ENCODE results near the gene BLVRB. TPM values are rescaled to one million over a fixed set of nuclear protein-coding genes. Genes with fewer than 3 reads are reported as not detected.
"Not testable (repeated sequence)": the region's sequence is repeated elsewhere in the genome, so short reads cannot be mapped to it uniquely, and the experiment has no call there.

Gene BLVRB
- total RNA-seq, 1 donor from 2014 or later, result 132 TPM

DNA sequence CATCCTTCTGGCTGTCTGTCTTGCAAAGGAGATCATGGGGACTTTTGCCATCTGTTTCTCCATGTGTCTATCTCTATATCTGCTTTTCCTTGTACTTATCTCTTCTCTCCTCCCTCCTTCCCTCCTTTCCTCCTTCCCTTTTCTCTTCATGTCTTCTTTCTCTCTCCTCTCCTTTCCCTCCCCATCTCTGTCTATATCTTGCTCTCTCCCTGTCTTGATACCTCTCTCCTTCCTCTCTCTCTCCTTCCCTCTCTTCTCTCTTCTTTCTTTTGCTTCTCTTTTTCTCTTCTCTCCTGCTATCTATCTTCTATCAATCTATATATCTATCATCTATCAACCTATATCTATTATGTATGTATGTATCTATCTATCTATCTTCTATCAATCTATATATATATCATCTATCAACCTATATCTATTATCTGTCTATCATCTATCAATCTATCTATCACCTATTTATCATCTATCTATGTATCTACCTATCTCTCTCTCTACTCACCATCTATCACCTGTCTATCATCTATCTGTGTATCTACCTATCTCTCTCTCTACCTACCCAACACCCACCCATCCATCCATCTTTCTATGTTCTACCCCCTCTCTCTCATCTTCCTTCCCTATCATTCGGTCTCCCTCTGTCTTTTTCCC lies 28.8 kb upstream of the BLVRB start:
- no peak for ATAC-seq
- TF ChIP-seq, protein P1, sequence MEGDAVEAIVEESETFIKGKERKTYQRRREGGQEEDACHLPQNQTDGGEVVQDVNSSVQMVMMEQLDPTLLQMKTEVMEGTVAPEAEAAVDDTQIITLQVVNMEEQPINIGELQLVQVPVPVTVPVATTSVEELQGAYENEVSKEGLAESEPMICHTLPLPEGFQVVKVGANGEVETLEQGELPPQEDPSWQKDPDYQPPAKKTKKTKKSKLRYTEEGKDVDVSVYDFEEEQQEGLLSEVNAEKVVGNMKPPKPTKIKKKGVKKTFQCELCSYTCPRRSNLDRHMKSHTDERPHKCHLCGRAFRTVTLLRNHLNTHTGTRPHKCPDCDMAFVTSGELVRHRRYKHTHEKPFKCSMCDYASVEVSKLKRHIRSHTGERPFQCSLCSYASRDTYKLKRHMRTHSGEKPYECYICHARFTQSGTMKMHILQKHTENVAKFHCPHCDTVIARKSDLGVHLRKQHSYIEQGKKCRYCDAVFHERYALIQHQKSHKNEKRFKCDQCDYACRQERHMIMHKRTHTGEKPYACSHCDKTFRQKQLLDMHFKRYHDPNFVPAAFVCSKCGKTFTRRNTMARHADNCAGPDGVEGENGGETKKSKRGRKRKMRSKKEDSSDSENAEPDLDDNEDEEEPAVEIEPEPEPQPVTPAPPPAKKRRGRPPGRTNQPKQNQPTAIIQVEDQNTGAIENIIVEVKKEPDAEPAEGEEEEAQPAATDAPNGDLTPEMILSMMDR (IDR thresholded peaks at IDR 0.05), result no peak
- DNase-seq, result no peak
- Histone ChIP-seq H3K27me3 (no peaks in the 10 kb centered on the region), H3K4me3 (no peak overlapping the region), H3K36me3 (no peaks in the 10 kb centered on the region), H3K4me1 (no peaks in the 10 kb centered on the region), H3K27ac (no peak overlapping the region), H3K9me3 (no peaks in the 10 kb centered on the region)
- intact Hi-C loops (cut with DNase I), result no loop called here

DNA sequence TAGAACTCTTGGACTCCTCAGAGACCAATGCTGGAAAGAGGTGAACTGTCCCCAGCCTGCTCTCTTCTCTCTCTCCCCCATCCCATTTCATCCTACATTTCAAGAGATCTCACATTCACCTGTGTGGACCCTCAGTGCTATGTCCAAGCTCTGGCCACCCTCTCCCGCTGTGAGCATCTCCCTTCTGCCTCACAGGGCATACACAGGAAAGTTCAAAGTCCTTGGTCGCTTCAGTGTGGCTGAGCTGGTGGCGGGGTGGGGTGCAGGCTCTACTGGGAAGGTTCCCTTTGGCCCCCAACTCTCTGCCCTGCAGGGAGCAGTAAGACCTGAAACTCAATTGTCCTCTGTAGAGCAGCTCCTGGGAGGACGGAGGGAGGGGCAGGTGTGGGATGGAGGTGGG lies 28.2 kb upstream of the BLVRB start:
- intact Hi-C loops (cut with DNase I), result no loop called here
- Histone ChIP-seq H3K4me3 (no peak overlapping the region), H3K36me3 (no peaks in the 10 kb centered on the region), H3K27me3 (no peaks in the 10 kb centered on the region), H3K4me1 (no peaks in the 10 kb centered on the region), H3K9me3 (no peaks in the 10 kb centered on the region), H3K27ac (no peak overlapping the region)
- TF ChIP-seq, protein P1 (IDR thresholded peaks at IDR 0.05), result no peak
- ATAC-seq, result no peak
- DNase-seq, result no peak

DNA sequence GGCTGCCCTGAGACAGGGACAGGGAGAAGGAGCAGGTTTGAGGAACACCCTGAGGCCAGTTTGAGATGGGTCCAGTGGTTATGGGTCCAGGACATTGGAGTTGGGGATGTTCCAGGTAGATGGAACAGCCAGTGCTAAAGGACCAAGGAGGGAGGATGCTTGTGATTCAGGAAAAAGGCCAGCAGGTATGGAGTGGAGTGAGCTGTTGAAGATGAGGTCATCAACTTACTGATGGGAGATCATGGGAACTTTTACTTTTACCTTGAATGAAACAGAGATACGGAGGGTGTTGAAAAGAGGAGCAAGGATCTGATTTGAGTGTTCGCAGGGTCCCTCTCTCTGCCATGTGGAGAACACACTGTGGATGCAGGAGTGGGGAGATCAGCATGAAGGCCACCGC lies 26.7 kb upstream of the BLVRB start:
- Histone ChIP-seq H3K36me3 (no peaks in the 10 kb centered on the region), H3K4me1 (no peaks in the 10 kb centered on the region), H3K4me3 (no peak overlapping the region), H3K9me3 (no peaks in the 10 kb centered on the region), H3K27ac (no peak overlapping the region), H3K27me3 (peaks cover 5% of the 10 kb centered on the region)
- TF ChIP-seq, protein P1 (IDR thresholded peaks at IDR 0.05), result no peak
- no peak for ATAC-seq
- DNase-seq, result no peak
- intact Hi-C loops (cut with DNase I), result no loop called here

DNA sequence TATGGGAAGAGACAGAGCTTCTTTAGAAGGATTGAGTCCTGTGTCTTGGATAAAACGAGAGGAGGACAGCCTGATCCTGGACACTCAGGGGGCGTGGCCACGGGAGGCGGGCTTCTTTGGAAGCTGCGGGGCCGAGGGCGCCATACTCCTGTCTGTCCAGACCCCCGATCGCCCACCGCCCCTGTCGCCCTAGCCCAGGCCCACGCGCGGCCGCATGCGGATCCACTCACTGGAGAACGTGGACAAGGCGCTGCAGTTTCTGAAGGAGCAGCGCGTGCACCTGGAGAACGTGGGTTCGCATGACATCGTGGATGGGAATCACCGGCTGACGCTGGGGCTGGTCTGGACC lies 24.3 kb upstream of the BLVRB start:
- ATAC-seq (no peak), DNase-seq (no peak)
- H3K9me3 ChIP-seq, result no peaks in the 10 kb centered on the region
- peaks cover 9% of the 10 kb centered on the region for H3K27me3 ChIP-seq
- H3K4me1 ChIP-seq, result no peaks in the 10 kb centered on the region
- intact Hi-C loops (cut with DNase I), result no loop called here
- H3K4me3 ChIP-seq, result no peak overlapping the region
- H3K36me3 ChIP-seq, result no peaks in the 10 kb centered on the region
- no peak overlapping the region for H3K27ac ChIP-seq
- TF ChIP-seq, protein P1 (IDR thresholded peaks at IDR 0.05), result no peak

DNA sequence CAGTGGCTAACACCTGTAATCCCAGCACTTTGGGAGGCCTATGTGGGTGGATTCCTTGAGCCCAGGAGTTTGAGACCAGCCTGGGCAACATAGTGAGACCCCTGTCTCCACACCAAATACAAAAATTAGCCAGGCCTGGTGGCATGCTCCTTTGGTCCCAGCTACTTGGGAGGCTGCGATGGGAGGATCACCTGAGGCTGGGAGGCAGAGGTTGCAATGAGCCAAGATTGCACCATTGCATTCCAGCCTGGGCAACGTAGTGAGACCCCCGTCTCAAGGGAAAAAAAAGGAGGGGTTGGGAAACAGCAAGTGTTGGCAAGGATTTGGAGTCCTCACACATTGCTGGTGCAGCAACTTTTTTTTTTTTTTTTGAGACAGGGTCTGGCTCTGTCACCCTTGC lies 20.5 kb upstream of the BLVRB start:
- Histone ChIP-seq H3K27ac (no peak overlapping the region), H3K36me3 (no peaks in the 10 kb centered on the region), H3K4me3 (no peak overlapping the region), H3K9me3 (no peaks in the 10 kb centered on the region), H3K4me1 (no peaks in the 10 kb centered on the region), H3K27me3 (peaks cover 9% of the 10 kb centered on the region)
- intact Hi-C loops (cut with DNase I), result no loop called here
- ATAC-seq (no peak), DNase-seq (no peak)
- TF ChIP-seq, protein P1 (IDR thresholded peaks at IDR 0.05), result no peak

DNA sequence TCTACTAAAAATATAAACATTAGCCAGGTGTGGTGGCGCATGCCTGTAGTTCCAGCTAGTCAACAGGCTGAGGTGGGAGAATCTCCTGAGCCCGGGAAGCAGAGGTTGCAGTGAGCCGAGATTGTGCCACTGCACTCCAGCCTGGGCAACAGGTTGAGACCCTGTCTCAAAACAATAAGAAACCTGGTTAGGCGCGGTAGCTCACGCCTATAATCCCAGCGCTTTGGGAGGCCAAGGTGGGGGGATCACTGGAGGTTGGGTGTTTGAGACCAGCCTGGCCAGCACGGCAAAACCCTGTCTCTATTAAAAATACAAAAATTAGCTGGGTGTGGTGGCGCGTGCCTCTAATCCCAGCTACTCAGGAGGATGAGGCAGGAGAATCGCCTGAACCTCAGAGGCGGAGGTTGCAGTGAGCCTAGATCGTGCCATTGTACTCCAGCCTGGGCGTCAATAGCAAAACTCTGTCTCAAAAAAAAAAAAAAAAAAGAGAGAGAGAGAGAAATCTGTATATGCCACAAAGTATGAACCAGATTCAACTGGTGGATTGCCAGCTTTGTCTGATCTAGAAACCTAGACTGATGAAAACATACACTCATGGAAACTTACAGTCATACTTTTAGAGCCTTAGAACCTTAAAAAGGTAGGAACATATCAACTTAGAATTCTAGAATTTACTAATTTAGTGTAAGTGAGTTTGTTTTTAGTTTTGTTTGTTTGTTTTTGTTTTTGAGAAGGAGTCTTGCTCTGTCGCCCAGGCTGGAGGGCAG lies 10.5 kb upstream of the BLVRB start:
- DNase-seq; ATAC-seq; H3K27ac ChIP-seq; H3K36me3 ChIP-seq; intact Hi-C loops (cut with DNase I); H3K4me3 ChIP-seq; H3K27me3 ChIP-seq; H3K9me3 ChIP-seq; H3K4me1 ChIP-seq: not testable (repeated sequence)
